ENCODE results near the gene SMARCA2. TPM values are rescaled to one million over a fixed set of nuclear protein-coding genes. Genes with fewer than 3 reads are reported as not detected.

The SMARCA2 gene
- total and polyA plus RNA-seq, 2 donors (not counting 1 experiment from before 2014, with no cell fraction given) = 75.3 to 250 TPM

- Mint-ChIP-seq H3K27me3 (no peaks in the 10 kb centered on the region), H3K9me3 (ENCODE audit: insufficient read depth) (no peaks in the 10 kb centered on the region), H3K27ac (no peak overlapping the region), H3K4me1 (peaks cover 86% of the 10 kb centered on the region), H3K4me3 (peak overlapping the region; percentile 38)
- Histone ChIP-seq H3K9me3 (ENCODE audit: control extremely low read depth in 1 of 3, control insufficient read depth in 2 of 3, insufficient read depth in 1 of 3, low read length in 2 of 3) (no peaks in the 10 kb centered on the region), H3K27ac (ENCODE audit: low read length in 2 of 2) (peak overlapping the region in 1 of 2 donors; percentile 37), H4K20me1 (ENCODE audit: control insufficient read depth, insufficient read depth, low read length, poor library complexity, severe bottlenecking) (peaks cover 71% of the 10 kb centered on the region), H3K27me3 (replicated peaks in 1 of 4; ENCODE audit: control extremely low read depth in 1 of 4, control insufficient read depth in 3 of 4, insufficient read depth in 4 of 4, low read length in 3 of 4) (no peaks in the 10 kb centered on the region), H3K4me3 (ENCODE audit: control extremely low read depth in 1 of 5, extremely low read depth in 1 of 5, insufficient read depth in 1 of 5, low read depth in 2 of 5, low read length in 4 of 5) (no peak overlapping the region), H3K4me1 (ENCODE audit: control insufficient read depth in 2 of 2, insufficient read depth in 2 of 2, low read length in 2 of 2) (peaks cover 67 to 70% of the 10 kb centered on the region in 2 donors), H3K4me2 (replicated peaks; ENCODE audit: low read depth, low read length, poor library complexity, severe bottlenecking) (peak overlapping the region; percentile 34), H2AFZ (ENCODE audit: insufficient read depth, low read depth, low read length, poor library complexity, severe bottlenecking) (no peak overlapping the region), H3K9ac (ENCODE audit: low read length) (no peak overlapping the region), H3K79me2 (ENCODE audit: control insufficient read depth, insufficient read depth, low read length) (peaks cover 100% of the 10 kb centered on the region), H3K36me3 (replicated peaks in 1 of 2; ENCODE audit: control extremely low read depth in 1 of 2, control insufficient read depth in 1 of 2, extremely low read depth in 1 of 2, insufficient read depth in 2 of 2, low read length in 1 of 2) (peaks cover 0 to 6% of the 10 kb centered on the region in 2 experiments)
- intact Hi-C loops (cut with micrococcal nuclease) = no loop called here
- no CpG with 5 or more reads among the region's 5 CpGs for WGBS (ENCODE audit: insufficient coverage)
- DNase-seq = no peak
- CTCF ChIA-PET = no interaction called here
- no peak for ATAC-seq (ENCODE audit: low read depth)
- TF ChIP-seq EZH2 (IDR thresholded peaks at IDR 0.05; ENCODE audit: borderline replicate concordance, insufficient read depth, low read depth, low read length, poor library complexity, severe bottlenecking) = no peak
- TF ChIP-seq CTCF (IDR thresholded peaks at IDR 0.05) = no peak
- POLR2A ChIA-PET = no interaction called here
These were observed 8.4 kb downstream of the SMARCA2 start for GRCh38 chr9:2023532-2023931.

- no peak overlapping the region for H3K4me2 ChIP-seq (replicated peaks; ENCODE audit: low read depth, low read length, poor library complexity, severe bottlenecking)
- no peak overlapping the region for H2AFZ ChIP-seq (ENCODE audit: insufficient read depth, low read depth, low read length, poor library complexity, severe bottlenecking)
- H3K4me3 ChIP-seq (ENCODE audit: control extremely low read depth in 1 of 5, extremely low read depth in 1 of 5, insufficient read depth in 1 of 5, low read depth in 2 of 5, low read length in 4 of 5) = no peak overlapping the region
- H3K27ac ChIP-seq (ENCODE audit: low read length in 2 of 2) = no peak overlapping the region
- Mint-ChIP-seq H3K27me3 (no peaks in the 10 kb centered on the region), H3K4me1 (peaks cover 79% of the 10 kb centered on the region), H3K4me3 (peak overlapping the region; percentile 15), H3K9me3 (ENCODE audit: insufficient read depth) (no peaks in the 10 kb centered on the region), H3K27ac (no peak overlapping the region)
- peaks cover 79% of the 10 kb centered on the region for H4K20me1 ChIP-seq (ENCODE audit: control insufficient read depth, insufficient read depth, low read length, poor library complexity, severe bottlenecking)
- no peaks in the 10 kb centered on the region for H3K9me3 ChIP-seq (ENCODE audit: control extremely low read depth in 1 of 3, control insufficient read depth in 2 of 3, insufficient read depth in 1 of 3, low read length in 2 of 3)
- POLR2A ChIA-PET = no interaction called here
- CTCF ChIA-PET = no interaction called here
- H3K9ac ChIP-seq (ENCODE audit: low read length) = no peak overlapping the region
- peaks cover 0 to 15% of the 10 kb centered on the region in 2 experiments for H3K36me3 ChIP-seq (replicated peaks in 1 of 2; ENCODE audit: control extremely low read depth in 1 of 2, control insufficient read depth in 1 of 2, extremely low read depth in 1 of 2, insufficient read depth in 2 of 2, low read length in 1 of 2)
- intact Hi-C loops (cut with micrococcal nuclease) = loop anchor here (2.0 kb wide), 1 partner anchor 18 kb away; no protein-coding TSS in a partner anchor
- WGBS (ENCODE audit: insufficient coverage) = no CpG with 5 or more reads among the region's 5 CpGs
- no peaks in the 10 kb centered on the region for H3K27me3 ChIP-seq (replicated peaks in 1 of 4; ENCODE audit: control extremely low read depth in 1 of 4, control insufficient read depth in 3 of 4, insufficient read depth in 4 of 4, low read length in 3 of 4)
- H3K79me2 ChIP-seq (ENCODE audit: control insufficient read depth, insufficient read depth, low read length) = peaks cover 100% of the 10 kb centered on the region
- no peak for TF ChIP-seq EZH2 (IDR thresholded peaks at IDR 0.05; ENCODE audit: borderline replicate concordance, insufficient read depth, low read depth, low read length, poor library complexity, severe bottlenecking)
- no peak for TF ChIP-seq CTCF (IDR thresholded peaks at IDR 0.05)
- ATAC-seq (ENCODE audit: low read depth) (no peak), DNase-seq (no peak)
- H3K4me1 ChIP-seq (ENCODE audit: control insufficient read depth in 2 of 2, insufficient read depth in 2 of 2, low read length in 2 of 2) = peaks cover 55 to 67% of the 10 kb centered on the region in 2 donors
These were observed 10.0 kb downstream of the SMARCA2 start for GRCh38 chr9:2024888-2025782.
